ENCODE measurements around the gene RASA3.

GRCh38 chr13:114120591-114121011 is 11.8 kb downstream of the RASA3 start:
- TF ChIP-seq FOXM1 (IDR thresholded peaks at IDR 0.05; ENCODE audit: low read depth, low read length), result no peak
- TF ChIP-seq SUPT20H (IDR thresholded peaks at IDR 0.05; ENCODE audit: borderline replicate concordance, control insufficient read depth, low read depth, low read length), result no peak
- no peak for TF ChIP-seq EP300 (IDR thresholded peaks at IDR 0.05; ENCODE audit: borderline replicate concordance in 1 of 2, control insufficient read depth in 1 of 2, low read depth in 2 of 2, low read length in 2 of 2)
- no peak for TF ChIP-seq JUND (IDR thresholded peaks at IDR 0.05; ENCODE audit: low read depth, low read length)
- TF ChIP-seq CREM (IDR thresholded peaks at IDR 0.05; ENCODE audit: low read depth), result no peak
- no peak for TF ChIP-seq CTCF (IDR thresholded peaks at IDR 0.05 in 2 of 3, conservative IDR thresholded peaks at IDR 0.05 in 1 of 3; ENCODE audit: control insufficient read depth in 2 of 3, extremely low read depth in 1 of 3, insufficient read depth in 1 of 3, low read depth in 3 of 3, low read length in 3 of 3)
- TF ChIP-seq CHD2 (IDR thresholded peaks at IDR 0.05; ENCODE audit: borderline replicate concordance, low read depth, low read length), result no peak
- TF ChIP-seq POLR2A (IDR thresholded peaks at IDR 0.05; ENCODE audit: low read depth, low read length), result no peak
- no peak for TF ChIP-seq RAD51 (IDR thresholded peaks at IDR 0.05)
- no peak for TF ChIP-seq ETV6 (conservative IDR thresholded peaks at IDR 0.05 in 1 of 2, IDR thresholded peaks at IDR 0.05 in 1 of 2; ENCODE audit: borderline replicate concordance in 1 of 2, low read depth in 1 of 2)
- TF ChIP-seq MYC (IDR thresholded peaks at IDR 0.05; ENCODE audit: insufficient read depth, insufficient read length, insufficient replicate concordance, low read length, severe bottlenecking), result no peak
- TF ChIP-seq JUNB (IDR thresholded peaks at IDR 0.05), result no peak
- no peak for TF ChIP-seq RAD21 (IDR thresholded peaks at IDR 0.05; ENCODE audit: insufficient read depth, low read depth, low read length)

All from GM12878 (cell line).